Right lobe of liver (tissue), 6 donors: Measurements from ENCODE around the gene RIC3. TPM values are rescaled to one million over a fixed set of nuclear protein-coding genes. Genes with fewer than 3 reads are reported as not detected.

Experiments
- ATAC-seq, 4 donors: fragments of 200-7000 bp; cut with Tn5 transposase; one replicate each; pipeline ENCODE4 v1.9.1; 2020; ENCODE audit warnings: mild to moderate bottlenecking in 4 of 4, moderate library complexity in 4 of 4
- DNase-seq, 3 donors: peaks; one replicate each; pipeline ENCODE4 v3.0.0-alpha.2; 2020
- H3K27ac ChIP-seq, 3 donors: fragments of 200-600 bp; one replicate each; pipeline ENCODE4 v1.8.0; 2022
- H3K27me3 ChIP-seq, 2 donors: fragments of 200-600 bp; one replicate each; pipeline ENCODE4 v1.8.0; 2022
- H3K36me3 ChIP-seq, 4 donors: fragments of 200-600 bp; sonication (generic) in 1 of 4; one replicate each; pipeline versions ENCODE4 v1.5.1 to v1.8.0; 2017 to 2022; ENCODE audit warnings: control low read depth in 1 of 4
- H3K4me1 ChIP-seq, 4 donors: fragments of 200-600 bp; sonication (generic) in 1 of 4; one replicate each; pipeline versions ENCODE4 v1.5.1 to v1.8.0; 2017 to 2022; ENCODE audit warnings: control low read depth in 1 of 4
- H3K4me3 ChIP-seq, 3 donors: fragments of 200-600 bp; one replicate each; pipeline ENCODE4 v1.8.0; 2022
- H3K9me3 ChIP-seq, 4 donors: fragments of 200-600 bp; sonication (generic) in 1 of 4; one replicate each; pipeline versions ENCODE4 v1.5.1 to v1.8.0; 2017 to 2022; ENCODE audit warnings: control low read depth in 1 of 4
- CTCF ChIP-seq, 4 donors: fragments of 200-600 bp in 3 of 4; fragments of 450-650 bp in 1 of 4; IDR thresholded peaks; one replicate each; pipeline versions ENCODE4 v1.5.1 to v1.8.0; 2016 to 2022; ENCODE audit warnings: antibody characterized with exemption in 4 of 4, mild to moderate bottlenecking in 2 of 4
- POLR2A ChIP-seq: fragments of 450-650 bp; IDR thresholded peaks from one replicate; pipeline ENCODE4 v1.6.1; 2017; ENCODE audit warnings: antibody characterized with exemption, mild to moderate bottlenecking
- WGBS: methylation state at CpG from one replicate; pipeline ENCODE4 v1.1.6; 2018; ENCODE audit warnings: low coverage, low lambda C conversion rate; ENCODE audit not compliant: insufficient coverage; ENCODE audit errors: missing lambda C conversion rate; 5-methylcytosine and 5-hydroxymethylcytosine counted together
- intact Hi-C, 2 donors: fragments of 100-400 bp; cut with DNase I; formaldehyde crosslinking; loops; one replicate each; pipeline versions ENCODE4 v1.11.2 to v1.14.1; 2022
- total RNA-seq, 6 experiments: library from RNA; depleted of rRNA in 2 of 6; stranded (reverse); fragments of >200 nt in 2 of 6; fragmentation: NEBNext Ultra II Directional in 3 of 6; extraction: Animal tissue kit (Norgen Biotek cat#: 25700) in 3 of 6; gene quantifications; one replicate each; pipeline versions ENCODE4 v1.1.0 to v1.2.4, GENCODE V29; 2016 to 2023
- donor health status: DM: no; HTN: yes; CAD: no.
- donor health status: DM: no; HTN: no; CAD: no.
- donor health status: DM: no; HTN: no; CAD: no.
- donor health status: DM: no; HTN: yes; CAD: no.
- donor health status: DM: no; HTN: yes; CAD: no.

Gene RIC3
- total RNA-seq, 6 experiments from 2014 or later, result 1.4 to 7.3 (median 3.6) TPM

DNA sequence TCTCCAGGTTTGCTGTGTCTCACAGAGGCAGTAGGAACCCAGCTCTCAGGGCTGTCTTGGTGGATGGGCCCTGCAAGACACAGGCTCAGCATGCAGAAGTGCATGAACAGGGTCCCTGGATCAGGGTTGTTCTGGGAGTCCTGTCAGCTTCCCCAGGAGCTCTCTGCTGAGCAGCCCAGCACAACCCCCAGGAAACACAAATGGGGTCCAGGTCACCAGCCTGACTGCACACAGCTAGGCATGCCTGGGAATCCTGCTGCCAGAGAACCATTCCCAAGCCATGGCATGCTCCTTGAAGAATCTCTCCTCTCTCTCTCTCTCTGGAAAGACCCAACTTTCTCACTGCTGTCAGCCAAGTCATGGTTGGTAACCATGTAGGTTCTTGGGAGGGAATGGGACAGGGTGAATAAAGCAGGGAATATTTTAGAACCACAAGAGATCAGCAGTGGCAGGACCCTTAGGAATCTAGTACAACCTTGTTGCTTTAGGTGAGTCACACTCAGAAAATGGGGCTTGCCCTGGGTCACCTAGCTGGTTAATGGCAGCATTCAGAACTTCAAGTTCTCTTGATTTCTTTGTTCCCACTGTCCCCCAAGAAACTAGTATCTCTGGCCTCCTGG, 66.4 kb downstream of the RIC3 start:
- Histone ChIP-seq H3K36me3 (no peaks in the 10 kb centered on the region), H3K4me1 (no peaks in the 10 kb centered on the region), H3K4me3 (no peak overlapping the region), H3K9me3 (no peaks in the 10 kb centered on the region), H3K27ac (no peak overlapping the region), H3K27me3 (no peaks in the 10 kb centered on the region)
- TF ChIP-seq CTCF (IDR thresholded peaks at IDR 0.05) (no peak), POLR2A (no peak)
- ATAC-seq, result no peak
- DNase-seq, result peak in 1 of 3 donors; percentile 20
- intact Hi-C loops, result no loop called here

DNA sequence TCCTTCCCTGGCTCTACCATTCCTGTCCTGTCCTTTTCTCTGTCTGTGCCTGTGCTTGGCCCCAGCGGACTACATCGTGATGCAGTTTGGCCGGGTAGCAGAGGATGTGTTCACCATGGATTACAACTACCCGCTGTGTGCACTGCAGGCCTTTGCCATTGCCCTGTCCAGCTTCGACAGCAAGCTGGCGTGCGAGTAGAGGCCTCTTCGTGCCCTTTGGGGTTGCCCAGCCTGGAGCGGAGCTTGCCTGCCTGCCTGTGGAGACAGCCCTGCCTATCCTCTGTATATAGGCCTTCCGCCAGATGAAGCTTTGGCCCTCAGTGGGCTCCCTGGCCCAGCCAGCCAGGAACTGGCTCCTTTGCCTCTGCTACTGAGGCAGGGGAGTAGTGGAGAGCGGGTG, 67.4 kb downstream of the RIC3 start:
- H3K4me1 ChIP-seq, result no peaks in the 10 kb centered on the region
- intact Hi-C loops, result no loop called here
- no peak overlapping the region for H3K27ac ChIP-seq
- no peaks in the 10 kb centered on the region for H3K36me3 ChIP-seq
- H3K27me3 ChIP-seq, result no peaks in the 10 kb centered on the region
- WGBS, result 100% methylated on average over 2 of the region's 11 CpGs
- DNase-seq (no peak), ATAC-seq (no peak)
- TF ChIP-seq CTCF (IDR thresholded peaks at IDR 0.05) (no peak), POLR2A (no peak)
- H3K9me3 ChIP-seq, result no peaks in the 10 kb centered on the region
- H3K4me3 ChIP-seq, result no peak overlapping the region

- intact Hi-C loops, result no loop called here
- ATAC-seq (no peak), DNase-seq (peak in 1 of 3 donors; percentile 20)
- Histone ChIP-seq H3K9me3 (no peaks in the 10 kb centered on the region), H3K36me3 (no peaks in the 10 kb centered on the region), H3K4me3 (no peak overlapping the region), H3K4me1 (no peaks in the 10 kb centered on the region), H3K27me3 (no peaks in the 10 kb centered on the region), H3K27ac (no peak overlapping the region)
- WGBS, result 98% methylated on average over 5 of the region's 8 CpGs
- no peak for TF ChIP-seq POLR2A
- no peak for TF ChIP-seq CTCF (IDR thresholded peaks at IDR 0.05)
Measured at GRCh38 chr11:8100605-8101004, 68.2 kb downstream of the RIC3 start.

- Histone ChIP-seq H3K27me3 (no peaks in the 10 kb centered on the region), H3K4me1 (no peaks in the 10 kb centered on the region), H3K9me3 (no peaks in the 10 kb centered on the region), H3K4me3 (no peak overlapping the region), H3K36me3 (no peaks in the 10 kb centered on the region), H3K27ac (no peak overlapping the region)
- ATAC-seq (no peak), DNase-seq (peak in 1 of 3 donors; percentile 23)
- TF ChIP-seq POLR2A (no peak), CTCF (IDR thresholded peaks at IDR 0.05) (no peak)
- intact Hi-C loops, result no loop called here
- 87% methylated on average over 12 of the region's 14 CpGs for WGBS
Measured at GRCh38 chr11:8100158-8100557, 68.7 kb downstream of the RIC3 start.
